Astrocyte (in vitro differentiated cells and primary cell): ENCODE measurements around the gene CNN2. TPM values are rescaled to one million over a fixed set of nuclear protein-coding genes. Genes with fewer than 3 reads are reported as not detected.

Source experiments
- DNase-seq: peaks from one replicate; pipeline ENCODE4 v3.0.0-alpha.2; 2010; ENCODE audit warnings: low read depth
- FAIRE-seq: peaks from 2 replicates; lab custom pipeline; 2011; peaks lifted over from hg19 to GRCh38; lab: Jason Lieb, UNC
- H2AFZ ChIP-seq: 2 replicates; pipeline ENCODE4 v1.6.0; 2012; ENCODE audit warnings: low read depth, low read length, inconsistent platforms
- H3K27ac ChIP-seq: 2 replicates; pipeline ENCODE4 v1.5.1; 2011; ENCODE audit warnings: low read depth, low read length, inconsistent platforms
- H3K27me3 ChIP-seq: 2 replicates; pipeline ENCODE4 v1.6.0; 2011; ENCODE audit warnings: low read length, inconsistent platforms; ENCODE audit not compliant: insufficient read depth
- H3K36me3 ChIP-seq: 2 replicates; pipeline ENCODE4 v1.5.1; 2011; ENCODE audit warnings: low read length, inconsistent platforms; ENCODE audit not compliant: insufficient read depth
- H3K4me1 ChIP-seq: 2 replicates; pipeline ENCODE4 v1.5.1; 2011; ENCODE audit warnings: low read length, inconsistent platforms; ENCODE audit not compliant: insufficient read depth
- H3K4me2 ChIP-seq: 2 replicates; pipeline ENCODE4 v1.6.0; 2012; ENCODE audit warnings: low read length, inconsistent platforms
- H3K4me3 ChIP-seq: 2 replicates; pipeline ENCODE4 v1.5.1; 2011; ENCODE audit warnings: low read depth, mild to moderate bottlenecking, low read length, inconsistent platforms; ENCODE audit not compliant: insufficient read depth
- H3K79me2 ChIP-seq: 2 replicates; pipeline ENCODE4 v1.6.0; 2012; ENCODE audit warnings: mild to moderate bottlenecking, low read length, inconsistent platforms; ENCODE audit not compliant: insufficient read depth
- H3K9ac ChIP-seq: 2 replicates; pipeline ENCODE4 v1.6.0; 2012; ENCODE audit warnings: mild to moderate bottlenecking, low read length, inconsistent platforms
- H3K9me3 ChIP-seq: 2 replicates; pipeline ENCODE4 v1.5.1; 2012; ENCODE audit warnings: low read depth, mild to moderate bottlenecking, low read length, inconsistent platforms; ENCODE audit not compliant: insufficient read depth
- H4K20me1 ChIP-seq: 2 replicates; pipeline ENCODE4 v1.6.0; 2012; ENCODE audit warnings: low read length, inconsistent platforms; ENCODE audit not compliant: insufficient read depth
- H3K27ac Mint-ChIP-seq: one replicate; pipeline ENCODE4 v1.8.0; 2021; ENCODE audit warnings: mild to moderate bottlenecking, mixed read lengths; ENCODE audit not compliant: unreplicated experiment
- H3K27me3 Mint-ChIP-seq: one replicate; pipeline ENCODE4 v1.8.0; 2021; ENCODE audit warnings: low read depth, mixed read lengths; ENCODE audit not compliant: unreplicated experiment
- H3K36me3 Mint-ChIP-seq: one replicate; pipeline ENCODE4 v1.8.0; 2021; ENCODE audit warnings: low read depth, mixed read lengths; ENCODE audit not compliant: unreplicated experiment
- H3K4me1 Mint-ChIP-seq: one replicate; pipeline ENCODE4 v1.8.0; 2021; ENCODE audit warnings: low read depth, mixed read lengths; ENCODE audit not compliant: unreplicated experiment
- H3K4me3 Mint-ChIP-seq: one replicate; pipeline ENCODE4 v1.8.0; 2021; ENCODE audit warnings: mild to moderate bottlenecking, moderate library complexity, mixed read lengths; ENCODE audit not compliant: unreplicated experiment
- H3K9me3 Mint-ChIP-seq: one replicate; pipeline ENCODE4 v1.8.0; 2021; ENCODE audit warnings: mild to moderate bottlenecking, mixed read lengths; ENCODE audit not compliant: unreplicated experiment
- CTCF ChIP-seq: IDR thresholded peaks from 2 replicates; pipeline ENCODE4 v1.5.1; 2011; ENCODE audit warnings: low read depth, mild to moderate bottlenecking, inconsistent platforms, low read length, moderate library complexity; ENCODE audit not compliant: insufficient read depth
- EZH2 ChIP-seq: IDR thresholded peaks from 2 replicates; pipeline ENCODE4 v1.6.1; 2012; ENCODE audit warnings: mild to moderate bottlenecking, low read length, inconsistent platforms; ENCODE audit not compliant: insufficient read depth
- total RNA-seq: library from RNA; stranded (reverse); gene quantifications from 2 replicates; pipeline ENCODE4 v1.2.1, GENCODE V29; 2021

The CNN2 gene
- total RNA-seq, 1 donor from 2014 or later: 819 TPM

- peaks cover 24% of the 10 kb centered on the region for H3K27me3 Mint-ChIP-seq
- H3K9ac ChIP-seq: no peak within 1 kb of the TSS
- peaks cover 19% of the 10 kb centered on the region for H4K20me1 ChIP-seq
- no peaks in the 10 kb centered on the region for H3K9me3 ChIP-seq
- H3K9me3 Mint-ChIP-seq: no peaks in the 10 kb centered on the region
- H3K36me3 ChIP-seq: no peaks in the 10 kb centered on the region
- peak within 1 kb of the TSS; percentile 62 for H3K4me3 Mint-ChIP-seq
- DNase-seq (no peak), FAIRE-seq (no peak)
- H3K4me2 ChIP-seq: peak within 1 kb of the TSS; percentile 36
- H3K4me1 Mint-ChIP-seq: no peaks in the 10 kb centered on the region
- peak; percentile 63 for TF ChIP-seq EZH2
- TF ChIP-seq CTCF: no peak
- no peak within 1 kb of the TSS for H3K4me3 ChIP-seq
- peaks cover 2% of the 10 kb centered on the region for H3K36me3 Mint-ChIP-seq
- peaks cover 8% of the 10 kb centered on the region for H3K4me1 ChIP-seq
- H2AFZ ChIP-seq: no peak within 1 kb of the TSS
- H3K27me3 ChIP-seq: peaks cover 34% of the 10 kb centered on the region
- H3K27ac ChIP-seq: no peak within 1 kb of the TSS
- H3K79me2 ChIP-seq: no peaks in the 10 kb centered on the region
- peak within 1 kb of the TSS; percentile 82 for H3K27ac Mint-ChIP-seq
Observed at GRCh38 chr19:1000095-1000494, 26.3 kb upstream of the CNN2 start, which contains the start of gene GRIN3B. Gene GRIN3B, plus strand, starts transcription at chr19:1000419. Its CDS starts 19 bp downstream, at chr19:1000438.

- Histone ChIP-seq H2AFZ (no peak overlapping the region), H3K9ac (no peak overlapping the region), H4K20me1 (peaks cover 12% of the 10 kb centered on the region), H3K4me1 (peaks cover 8% of the 10 kb centered on the region), H3K4me2 (peak overlapping the region; percentile 36), H3K79me2 (no peaks in the 10 kb centered on the region), H3K27me3 (peaks cover 31% of the 10 kb centered on the region), H3K36me3 (no peaks in the 10 kb centered on the region), H3K27ac (no peak overlapping the region), H3K4me3 (no peak overlapping the region), H3K9me3 (no peaks in the 10 kb centered on the region)
- H3K27ac Mint-ChIP-seq: no peak overlapping the region
- no peaks in the 10 kb centered on the region for H3K4me1 Mint-ChIP-seq
- peaks cover 24% of the 10 kb centered on the region for H3K27me3 Mint-ChIP-seq
- H3K36me3 Mint-ChIP-seq: peaks cover 2% of the 10 kb centered on the region
- DNase-seq: no peak
- no peak for FAIRE-seq
- no peaks in the 10 kb centered on the region for H3K9me3 Mint-ChIP-seq
- H3K4me3 Mint-ChIP-seq: peak overlapping the region; percentile 62
- no peak for TF ChIP-seq EZH2
- TF ChIP-seq CTCF: no peak
Observed at GRCh38 chr19:1000591-1001537, 25.5 kb upstream of the CNN2 start.
